GM10266 (cell line): ENCODE data around the gene DCAF8.

ENCODE experiments used
- DNase-seq: peaks from one replicate; pipeline ENCODE4 v3.0.0; 2012; ENCODE audit errors: extremely low spot score
- CTCF ChIP-seq: IDR thresholded peaks from 2 replicates; pipeline ENCODE4 v1.5.1; 2012; ENCODE audit warnings: mild to moderate bottlenecking, low read depth; ENCODE audit not compliant: control insufficient read depth, insufficient read depth; ENCODE audit errors: missing control alignments

The DCAF8 gene

GRCh38 chr1:160214481-160215140 lies 47.7 kb downstream of the DCAF8 start:
- no peak for TF ChIP-seq CTCF
- no peak for DNase-seq

- DNase-seq: no peak
- TF ChIP-seq CTCF: no peak
These were observed 51.1 kb downstream of the DCAF8 start for GRCh38 chr1:160211046-160211790.

GRCh38 chr1:160210561-160210960 lies 51.8 kb downstream of the DCAF8 start:
- no peak for DNase-seq
- TF ChIP-seq CTCF: no peak

- TF ChIP-seq CTCF: no peak
- DNase-seq: no peak
These were observed 52.9 kb downstream of the DCAF8 start for GRCh38 chr1:160209321-160210046.

- TF ChIP-seq CTCF: no peak
- no peak for DNase-seq
These were observed 53.6 kb downstream of the DCAF8 start for GRCh38 chr1:160208557-160209320.

- no peak for TF ChIP-seq CTCF
- DNase-seq: no peak
These were observed 54.4 kb downstream of the DCAF8 start for GRCh38 chr1:160207771-160208556.
